ENCODE measurements around the gene FHOD3.

Gene FHOD3

GRCh38 chr18:36655074-36655473 is 357.6 kb downstream of the FHOD3 start:
- FAIRE-seq = no peak
- TF ChIP-seq POLR2AphosphoS5 (IDR thresholded peaks at IDR 0.05; ENCODE audit: low read depth, low read length) (no peak), POLR2A (IDR thresholded peaks at IDR 0.05; ENCODE audit: low read depth, low read length) (no peak), TAF1 (IDR thresholded peaks at IDR 0.05; ENCODE audit: borderline replicate concordance, low read depth, low read length) (no peak)
- DNase-seq (ENCODE audit: insufficient read length) = no peak

GRCh38 chr18:36655930-36656329 is 358.4 kb downstream of the FHOD3 start:
- FAIRE-seq = peak; percentile 61

DNA sequence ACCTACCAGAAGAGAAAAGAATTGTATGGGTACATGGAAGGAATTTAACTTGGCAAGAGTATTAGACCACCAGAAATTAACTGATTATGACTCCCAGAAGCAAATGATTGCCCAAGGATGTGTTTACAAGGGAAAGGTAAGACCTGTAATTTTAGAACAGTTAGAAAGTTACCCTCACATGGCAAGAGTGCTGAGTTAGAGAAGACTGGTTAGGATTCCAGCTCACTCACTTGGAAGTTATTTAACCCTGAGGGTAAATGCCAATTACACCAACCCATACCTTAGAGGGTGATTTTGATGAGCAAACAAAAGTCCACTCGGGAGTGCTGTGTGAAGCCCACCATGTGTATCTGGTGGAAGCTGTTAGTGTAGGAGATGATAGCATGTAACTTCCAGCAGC is 361.1 kb downstream of the FHOD3 start:
- DNase-seq (ENCODE audit: insufficient read length) = no peak
- no peak for TF ChIP-seq POLR2AphosphoS5 (IDR thresholded peaks at IDR 0.05; ENCODE audit: low read depth, low read length)
- TF ChIP-seq TAF1 (IDR thresholded peaks at IDR 0.05; ENCODE audit: borderline replicate concordance, low read depth, low read length) = no peak
- no peak for TF ChIP-seq POLR2A (IDR thresholded peaks at IDR 0.05; ENCODE audit: low read depth, low read length)
- no peak for FAIRE-seq

More at GRCh38 chr18:36655930-36656329, 358.4 kb downstream of the FHOD3 start:
- no peak for DNase-seq (ENCODE audit: insufficient read length)
- TF ChIP-seq POLR2A (IDR thresholded peaks at IDR 0.05; ENCODE audit: low read depth, low read length) = no peak
- no peak for TF ChIP-seq POLR2AphosphoS5 (IDR thresholded peaks at IDR 0.05; ENCODE audit: low read depth, low read length)
- no peak for TF ChIP-seq TAF1 (IDR thresholded peaks at IDR 0.05; ENCODE audit: borderline replicate concordance, low read depth, low read length)

- TF ChIP-seq TAF1 (IDR thresholded peaks at IDR 0.05; ENCODE audit: borderline replicate concordance, low read depth, low read length) (no peak), POLR2A (IDR thresholded peaks at IDR 0.05; ENCODE audit: low read depth, low read length) (no peak), POLR2AphosphoS5 (IDR thresholded peaks at IDR 0.05; ENCODE audit: low read depth, low read length) (no peak)
- FAIRE-seq = no peak
- DNase-seq (ENCODE audit: insufficient read length) = no peak
Observed at GRCh38 chr18:36660311-36660710, 362.8 kb downstream of the FHOD3 start.

GRCh38 chr18:36661999-36662398 is 364.5 kb downstream of the FHOD3 start:
- no peak for FAIRE-seq
- no peak for TF ChIP-seq TAF1 (IDR thresholded peaks at IDR 0.05; ENCODE audit: borderline replicate concordance, low read depth, low read length)
- TF ChIP-seq POLR2AphosphoS5 (IDR thresholded peaks at IDR 0.05; ENCODE audit: low read depth, low read length) = no peak
- no peak for TF ChIP-seq POLR2A (IDR thresholded peaks at IDR 0.05; ENCODE audit: low read depth, low read length)
- DNase-seq (ENCODE audit: insufficient read length) = no peak

DNA sequence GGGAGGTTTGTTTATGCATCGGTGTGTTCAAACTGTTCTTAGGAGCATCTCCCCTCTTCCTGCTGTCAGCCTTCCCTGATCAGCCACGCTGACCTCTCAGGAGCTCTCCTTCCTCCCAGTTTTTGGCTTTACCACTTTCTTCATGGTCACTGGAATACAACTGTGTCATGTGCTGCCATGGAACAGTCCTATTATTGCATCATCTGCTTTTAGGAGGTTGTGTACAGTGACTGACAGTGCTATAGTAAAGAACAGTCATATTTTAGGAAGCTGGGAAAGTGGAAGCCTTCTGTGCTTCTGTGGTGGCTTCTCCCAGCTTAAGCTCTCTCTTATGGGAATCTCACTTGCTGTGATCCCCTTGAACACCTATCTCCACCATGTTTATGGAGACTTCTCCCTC is 365.8 kb downstream of the FHOD3 start:
- DNase-seq (ENCODE audit: insufficient read length) = no peak
- no peak for FAIRE-seq
- TF ChIP-seq POLR2A (IDR thresholded peaks at IDR 0.05; ENCODE audit: low read depth, low read length) (no peak), TAF1 (IDR thresholded peaks at IDR 0.05; ENCODE audit: borderline replicate concordance, low read depth, low read length) (no peak), POLR2AphosphoS5 (IDR thresholded peaks at IDR 0.05; ENCODE audit: low read depth, low read length) (no peak)

- TF ChIP-seq POLR2AphosphoS5 (IDR thresholded peaks at IDR 0.05; ENCODE audit: low read depth, low read length) (no peak), TAF1 (IDR thresholded peaks at IDR 0.05; ENCODE audit: borderline replicate concordance, low read depth, low read length) (no peak), POLR2A (IDR thresholded peaks at IDR 0.05; ENCODE audit: low read depth, low read length) (no peak)
- FAIRE-seq = no peak
- DNase-seq (ENCODE audit: insufficient read length) = no peak
Observed at GRCh38 chr18:36665952-36666351, 368.4 kb downstream of the FHOD3 start.

GRCh38 chr18:36667811-36668210 is 370.3 kb downstream of the FHOD3 start:
- TF ChIP-seq POLR2AphosphoS5 (IDR thresholded peaks at IDR 0.05; ENCODE audit: low read depth, low read length) = no peak
- no peak for TF ChIP-seq POLR2A (IDR thresholded peaks at IDR 0.05; ENCODE audit: low read depth, low read length)
- TF ChIP-seq TAF1 (IDR thresholded peaks at IDR 0.05; ENCODE audit: borderline replicate concordance, low read depth, low read length) = no peak
- FAIRE-seq = no peak

DNA sequence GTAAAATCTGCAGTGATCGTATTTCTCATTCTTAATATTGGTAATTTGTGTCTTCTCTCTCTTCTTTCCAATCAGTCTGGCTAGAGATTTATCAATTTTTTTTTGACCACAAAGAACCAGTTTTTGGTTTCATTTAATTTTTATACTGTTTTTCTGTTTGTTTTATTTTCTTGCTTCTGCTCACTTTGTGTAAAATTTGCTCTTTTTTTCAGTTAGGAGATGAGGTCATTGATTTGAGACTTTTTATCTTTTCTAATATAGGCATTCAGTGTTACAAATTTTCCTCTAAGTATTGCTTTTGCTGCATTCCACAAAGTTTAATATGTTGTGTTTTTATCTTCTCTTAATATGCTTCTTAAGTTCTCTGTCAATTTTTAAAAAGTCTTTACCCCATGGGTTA is 370.8 kb downstream of the FHOD3 start:
- no peak for TF ChIP-seq POLR2A (IDR thresholded peaks at IDR 0.05; ENCODE audit: low read depth, low read length)
- FAIRE-seq = no peak

More at GRCh38 chr18:36667811-36668210, 370.3 kb downstream of the FHOD3 start:
- no peak for DNase-seq (ENCODE audit: insufficient read length)

DNA sequence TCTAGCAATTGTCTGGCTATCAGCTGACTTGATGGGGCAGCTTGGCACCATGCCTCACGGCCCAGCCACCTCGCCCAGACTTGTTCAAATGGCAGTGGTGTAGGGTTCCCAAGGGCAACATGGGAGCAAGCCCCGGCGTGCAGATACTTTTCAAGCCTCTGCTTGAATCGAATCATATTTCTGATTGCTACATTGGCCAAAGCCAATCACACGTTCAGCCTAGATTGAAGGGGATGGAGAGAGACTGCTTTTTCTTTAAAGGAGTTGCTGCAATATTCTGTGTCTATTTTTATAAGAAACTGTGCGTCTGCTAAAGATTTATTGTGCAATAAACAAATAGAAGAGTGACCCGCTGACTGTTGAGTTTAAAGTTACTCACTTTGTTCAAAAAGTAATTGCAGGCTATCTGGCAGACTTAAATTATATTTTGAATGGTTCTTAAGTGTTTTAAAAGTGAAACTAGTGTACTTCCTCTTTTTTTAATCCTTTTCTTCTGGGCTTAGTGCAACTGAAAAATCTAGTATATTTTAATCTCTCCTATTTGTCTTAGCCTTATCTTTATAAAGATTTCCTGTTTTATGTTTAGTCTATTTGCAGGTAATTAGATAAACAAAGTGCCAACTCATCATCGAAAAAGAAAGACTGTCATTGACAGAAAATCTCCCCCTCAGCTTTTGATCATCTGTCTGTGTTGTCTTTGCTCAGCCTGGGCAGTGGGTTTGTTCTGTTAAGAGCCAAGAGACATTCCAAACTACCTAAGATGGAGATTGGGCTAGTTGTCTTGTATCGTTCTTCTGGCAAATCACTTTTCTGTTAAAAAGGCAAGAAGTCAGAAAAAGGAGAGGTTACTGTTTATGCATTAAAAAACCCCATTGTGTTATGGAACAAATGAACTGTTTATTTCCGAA is 375.2 kb downstream of the FHOD3 start:
- FAIRE-seq (no peak), DNase-seq (ENCODE audit: insufficient read length) (no peak)
- TF ChIP-seq TAF1 (IDR thresholded peaks at IDR 0.05; ENCODE audit: borderline replicate concordance, low read depth, low read length) (no peak), POLR2A (IDR thresholded peaks at IDR 0.05; ENCODE audit: low read depth, low read length) (no peak), POLR2AphosphoS5 (IDR thresholded peaks at IDR 0.05; ENCODE audit: low read depth, low read length) (no peak)

More for the DNA sequence above, 370.8 kb downstream of the FHOD3 start:
- no peak for DNase-seq (ENCODE audit: insufficient read length)

DNA sequence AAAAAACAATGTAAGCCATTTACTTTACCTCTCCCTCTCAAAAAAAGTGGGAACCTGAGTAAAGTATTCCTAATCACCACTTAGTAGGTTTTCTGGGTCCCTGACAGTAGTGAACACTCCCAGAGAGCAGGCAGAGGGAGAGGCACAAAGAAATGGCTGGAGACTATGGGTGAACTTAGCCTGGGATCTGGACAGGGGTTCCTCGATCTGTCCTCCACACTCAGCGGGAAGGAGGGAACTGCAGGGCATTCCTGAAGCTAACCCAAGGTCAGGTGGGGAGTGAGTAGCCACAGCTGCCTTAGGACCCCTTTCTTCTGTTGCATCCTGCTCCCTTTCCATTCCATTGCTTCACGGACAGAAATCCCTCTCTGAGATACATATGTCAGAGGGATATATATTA is 375.9 kb downstream of the FHOD3 start:
- FAIRE-seq = no peak
- no peak for TF ChIP-seq POLR2A (IDR thresholded peaks at IDR 0.05; ENCODE audit: low read depth, low read length)
- TF ChIP-seq POLR2AphosphoS5 (IDR thresholded peaks at IDR 0.05; ENCODE audit: low read depth, low read length) = no peak
- TF ChIP-seq TAF1 (IDR thresholded peaks at IDR 0.05; ENCODE audit: borderline replicate concordance, low read depth, low read length) = no peak
- no peak for DNase-seq (ENCODE audit: insufficient read length)

- TF ChIP-seq POLR2AphosphoS5 (IDR thresholded peaks at IDR 0.05; ENCODE audit: low read depth, low read length) (no peak), TAF1 (IDR thresholded peaks at IDR 0.05; ENCODE audit: borderline replicate concordance, low read depth, low read length) (no peak), POLR2A (IDR thresholded peaks at IDR 0.05; ENCODE audit: low read depth, low read length) (no peak)
- DNase-seq (ENCODE audit: insufficient read length) (no peak), FAIRE-seq (no peak)
Observed at GRCh38 chr18:36675076-36675475, 377.6 kb downstream of the FHOD3 start.

Data from GM12892 (cell line).